Keratinocyte (primary cell): Measurements from ENCODE around the gene C2orf92. TPM values are rescaled to one million over a fixed set of nuclear protein-coding genes. Genes with fewer than 3 reads are reported as not detected.
"Not testable (repeated sequence)": the region's sequence is repeated elsewhere in the genome, so short reads cannot be mapped to it uniquely, and the experiment has no call there.

Experiments used
- DNase-seq: peaks from one replicate; pipeline ENCODE4 v3.0.0-alpha.2; 2011; ENCODE audit warnings: low read depth, missing footprints, low spot score
- FAIRE-seq: peaks from 2 replicates; lab custom pipeline; 2011; peaks lifted over from hg19 to GRCh38; lab: Jason Lieb, UNC
- H2AFZ ChIP-seq: 2 replicates; pipeline ENCODE4 v1.6.0; 2012; ENCODE audit warnings: low read length, control low read depth, inconsistent platforms; ENCODE audit not compliant: control insufficient read depth
- H3K27ac ChIP-seq: 2 replicates; pipeline ENCODE4 v1.5.1; 2011; ENCODE audit warnings: low read length; ENCODE audit not compliant: control insufficient read depth, insufficient read depth
- H3K27me3 ChIP-seq: 3 replicates; pipeline ENCODE4 v1.6.0; 2011; ENCODE audit warnings: low read length; ENCODE audit not compliant: control insufficient read depth, insufficient read depth; ENCODE audit errors: extremely low read depth
- H3K36me3 ChIP-seq, 2 experiments: 2 replicates in 1 of 2; 3 replicates in 1 of 2; pipeline ENCODE4 v1.5.1; 2011; ENCODE audit warnings: low read length in 2 of 2, mild to moderate bottlenecking in 1 of 2; ENCODE audit not compliant: control insufficient read depth in 2 of 2, insufficient read depth in 2 of 2; ENCODE audit errors: extremely low read depth in 1 of 2
- H3K4me1 ChIP-seq: 3 replicates; pipeline ENCODE4 v1.5.1; 2011; ENCODE audit warnings: low read length; ENCODE audit not compliant: control insufficient read depth, insufficient read depth; ENCODE audit errors: extremely low read depth
- H3K4me2 ChIP-seq: 3 replicates; pipeline ENCODE4 v1.6.0; 2011; ENCODE audit warnings: low read depth, low read length; ENCODE audit not compliant: control insufficient read depth, insufficient read depth; ENCODE audit errors: extremely low read depth
- H3K4me3 ChIP-seq, 3 experiments: fragments of 200-600 bp in 1 of 3; sonication (generic) in 1 of 3; 2 replicates in 2 of 3; 3 replicates in 1 of 3; pipeline ENCODE4 v1.5.1; 2011 to 2016; ENCODE audit warnings: low read length in 3 of 3, mild to moderate bottlenecking in 3 of 3, control low read depth in 2 of 3, inconsistent platforms in 1 of 3, low read depth in 1 of 3, mixed read lengths in 1 of 3, mixed run types in 1 of 3, moderate library complexity in 1 of 3; ENCODE audit not compliant: control insufficient read depth in 2 of 3, insufficient read depth in 2 of 3; ENCODE audit errors: extremely low read depth in 1 of 3
- H3K79me2 ChIP-seq: 2 replicates; pipeline ENCODE4 v1.6.0; 2012; ENCODE audit warnings: low read length; ENCODE audit not compliant: control insufficient read depth, insufficient read depth
- H3K9ac ChIP-seq: 3 replicates; pipeline ENCODE4 v1.6.0; 2011; ENCODE audit warnings: low read length; ENCODE audit not compliant: control insufficient read depth, insufficient read depth; ENCODE audit errors: extremely low read depth
- H3K9me1 ChIP-seq: 3 replicates; pipeline ENCODE4 v1.6.0; 2011; ENCODE audit warnings: low read length; ENCODE audit not compliant: control insufficient read depth, insufficient read depth; ENCODE audit errors: extremely low read depth
- H3K9me3 ChIP-seq: 2 replicates; pipeline ENCODE4 v1.5.1; 2012; ENCODE audit warnings: low read depth, low read length; ENCODE audit not compliant: control insufficient read depth
- H4K20me1 ChIP-seq: 3 replicates; pipeline ENCODE4 v1.6.0; 2011; ENCODE audit warnings: low read length; ENCODE audit not compliant: control insufficient read depth, insufficient read depth; ENCODE audit errors: extremely low read depth
- CTCF ChIP-seq, 3 experiments: IDR thresholded peaks in 1 of 3; conservative IDR thresholded peaks in 1 of 3; optimal IDR thresholded peaks in 1 of 3; 2 replicates in 2 of 3; 3 replicates in 1 of 3; pipeline versions ENCODE3 to v1.5.1; 2011; ENCODE audit warnings: low read length in 3 of 3, mild to moderate bottlenecking in 3 of 3, moderate library complexity in 2 of 3, control low read depth in 1 of 3, inconsistent platforms in 1 of 3; ENCODE audit not compliant: insufficient read depth in 2 of 3; ENCODE audit errors: extremely low read depth in 1 of 3
- EZH2 ChIP-seq: IDR thresholded peaks from one replicate; pipeline ENCODE4 v1.6.1; 2012; ENCODE audit warnings: inconsistent platforms, mild to moderate bottlenecking, low read length, moderate library complexity
- dilution Hi-C: fragments of 300-500 bp; cut with MboI; formaldehyde crosslinking; loops from one replicate; pipeline ENCODE4 v1.7.0; 2020; ENCODE audit warnings: low sequenced_read_pairs; ENCODE audit not compliant: extremely low pct_ligation_motif_present
- polyA plus RNA-seq, 5 experiments: library from polyadenylated mRNA; depleted of rRNA in 3 of 5; stranded (reverse) in 3 of 5; stranded (forward) in 1 of 5; unstranded in 1 of 5; fragments of >200 nt; gene quantifications; 1 replicate in 1 of 5; 2 replicates in 3 of 5; 3 replicates in 1 of 5; pipeline versions ENCODE4 v1.2.1 to v1.2.3, GENCODE V29; 2011 to 2012; ENCODE audit warnings: missing spikeins in 2 of 5, low read depth in 1 of 5, low replicate concordance in 1 of 5

The C2orf92 gene
- polyA plus RNA-seq, 1 donor (not counting 4 experiments of a cell fraction or from before 2014, with no cell fraction given) = 1.6 TPM

GRCh38 chr2:97626049-97626430 lies 43.5 kb upstream of the C2orf92 start:
- H4K20me1 ChIP-seq, H3K4me1 ChIP-seq, H2AFZ ChIP-seq, H3K79me2 ChIP-seq, DNase-seq, dilution Hi-C loops, H3K36me3 ChIP-seq, H3K9me3 ChIP-seq, H3K9me1 ChIP-seq, H3K27me3 ChIP-seq, FAIRE-seq, H3K9ac ChIP-seq, H3K4me3 ChIP-seq, H3K27ac ChIP-seq, H3K4me2 ChIP-seq: not testable (repeated sequence)

- DNase-seq (no peak), FAIRE-seq (no peak)
- Histone ChIP-seq H3K4me2 (no peak overlapping the region), H4K20me1 (no peaks in the 10 kb centered on the region), H3K9ac (no peak overlapping the region), H3K27ac (no peak overlapping the region), H3K9me3 (no peaks in the 10 kb centered on the region), H3K4me1 (peaks cover 6% of the 10 kb centered on the region), H3K79me2 (peaks cover 14% of the 10 kb centered on the region), H3K4me3 (no peak overlapping the region), H3K27me3 (no peaks in the 10 kb centered on the region), H3K36me3 (peaks cover 10 to 15% of the 10 kb centered on the region in 2 experiments), H2AFZ (no peak overlapping the region), H3K9me1 (no peaks in the 10 kb centered on the region)
- no peak for TF ChIP-seq CTCF (optimal IDR thresholded peaks at IDR 0.05 in 1 of 3, IDR thresholded peaks at IDR 0.05 in 1 of 3, conservative IDR thresholded peaks at IDR 0.05 in 1 of 3; ENCODE audit: extremely low read depth in 1 of 3, insufficient read depth in 2 of 3, low read length in 3 of 3)
- TF ChIP-seq EZH2 = no peak
- dilution Hi-C loops = no loop called here
Observed at GRCh38 chr2:97644023-97644717, 25.3 kb upstream of the C2orf92 start.
